Mesothelial cell of epicardium (in vitro differentiated cells): ENCODE measurements around the gene JPH3. TPM values are rescaled to one million over a fixed set of nuclear protein-coding genes. Genes with fewer than 3 reads are reported as not detected.

Experiments used
- DNase-seq, 2 experiments: peaks; one replicate each; pipeline ENCODE4 v3.0.0; 2021; ENCODE audit warnings: low spot score in 2 of 2; ENCODE audit not compliant: unreplicated experiment in 2 of 2
- H3K27ac Mint-ChIP-seq: 2 replicates; pipeline ENCODE4 v1.8.0; 2021; ENCODE audit warnings: mixed read lengths
- H3K27me3 Mint-ChIP-seq: 2 replicates; pipeline ENCODE4 v1.8.0; 2021; ENCODE audit warnings: low read depth, mixed read lengths
- H3K36me3 Mint-ChIP-seq: 2 replicates; pipeline ENCODE4 v1.8.0; 2021; ENCODE audit warnings: mixed read lengths
- H3K4me1 Mint-ChIP-seq: 2 replicates; pipeline ENCODE4 v1.8.0; 2021; ENCODE audit warnings: mixed read lengths
- H3K4me3 Mint-ChIP-seq: 2 replicates; pipeline ENCODE4 v1.8.0; 2021; ENCODE audit warnings: mild to moderate bottlenecking, moderate library complexity, mixed read lengths
- H3K9me3 Mint-ChIP-seq: 2 replicates; pipeline ENCODE4 v1.8.0; 2021; ENCODE audit warnings: mixed read lengths
- total RNA-seq: library from RNA; stranded (reverse); gene quantifications from 3 replicates; pipeline ENCODE4 v1.2.1, GENCODE V29; 2021
- TF ChIP-seq, protein P1 (sequence below): fragments of 200-600 bp; sonication (generic); IDR thresholded peaks from one replicate; pipeline ENCODE4 v1.5.0; 2021; ENCODE audit warnings: antibody characterized with exemption; ENCODE audit not compliant: unreplicated experiment

Gene JPH3
- total RNA-seq, 1 donor from 2014 or later, result 16.8 TPM

GRCh38 chr16:87658564-87659225 is 56.4 kb downstream of the JPH3 start:
- no peak overlapping the region for H3K27ac Mint-ChIP-seq
- H3K36me3 Mint-ChIP-seq, result no peaks in the 10 kb centered on the region
- H3K4me1 Mint-ChIP-seq, result peaks cover 3% of the 10 kb centered on the region
- TF ChIP-seq, protein P1, sequence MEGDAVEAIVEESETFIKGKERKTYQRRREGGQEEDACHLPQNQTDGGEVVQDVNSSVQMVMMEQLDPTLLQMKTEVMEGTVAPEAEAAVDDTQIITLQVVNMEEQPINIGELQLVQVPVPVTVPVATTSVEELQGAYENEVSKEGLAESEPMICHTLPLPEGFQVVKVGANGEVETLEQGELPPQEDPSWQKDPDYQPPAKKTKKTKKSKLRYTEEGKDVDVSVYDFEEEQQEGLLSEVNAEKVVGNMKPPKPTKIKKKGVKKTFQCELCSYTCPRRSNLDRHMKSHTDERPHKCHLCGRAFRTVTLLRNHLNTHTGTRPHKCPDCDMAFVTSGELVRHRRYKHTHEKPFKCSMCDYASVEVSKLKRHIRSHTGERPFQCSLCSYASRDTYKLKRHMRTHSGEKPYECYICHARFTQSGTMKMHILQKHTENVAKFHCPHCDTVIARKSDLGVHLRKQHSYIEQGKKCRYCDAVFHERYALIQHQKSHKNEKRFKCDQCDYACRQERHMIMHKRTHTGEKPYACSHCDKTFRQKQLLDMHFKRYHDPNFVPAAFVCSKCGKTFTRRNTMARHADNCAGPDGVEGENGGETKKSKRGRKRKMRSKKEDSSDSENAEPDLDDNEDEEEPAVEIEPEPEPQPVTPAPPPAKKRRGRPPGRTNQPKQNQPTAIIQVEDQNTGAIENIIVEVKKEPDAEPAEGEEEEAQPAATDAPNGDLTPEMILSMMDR, result no peak
- no peak for DNase-seq
- H3K27me3 Mint-ChIP-seq, result peaks cover 11% of the 10 kb centered on the region
- no peak overlapping the region for H3K4me3 Mint-ChIP-seq
- peaks cover 4% of the 10 kb centered on the region for H3K9me3 Mint-ChIP-seq

DNA sequence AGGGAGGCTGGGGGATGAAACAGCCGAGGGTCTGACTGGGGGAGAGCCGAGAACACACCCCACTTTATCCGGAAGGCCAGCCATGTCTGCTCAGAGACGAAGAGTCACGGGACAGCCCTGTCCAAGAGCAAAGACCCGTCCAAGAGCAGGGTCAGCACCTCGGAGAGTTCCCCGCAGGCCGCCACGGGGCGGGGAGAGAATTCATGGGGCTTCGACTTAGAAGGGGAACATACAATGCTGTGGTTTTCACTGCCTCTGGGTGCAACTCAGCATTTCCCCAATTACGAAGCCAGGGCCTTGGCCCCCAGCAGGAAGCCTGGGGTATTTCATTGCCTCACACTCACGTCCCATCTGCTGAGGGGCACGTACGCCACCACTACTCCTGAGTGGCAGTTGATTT is 59.3 kb downstream of the JPH3 start:
- H3K4me1 Mint-ChIP-seq, result no peaks in the 10 kb centered on the region
- H3K9me3 Mint-ChIP-seq, result peaks cover 4% of the 10 kb centered on the region
- H3K4me3 Mint-ChIP-seq, result no peak overlapping the region
- TF ChIP-seq, protein P1, result no peak
- peak; percentile 56 to 80 for DNase-seq
- H3K27ac Mint-ChIP-seq, result no peak overlapping the region
- no peaks in the 10 kb centered on the region for H3K36me3 Mint-ChIP-seq
- peaks cover 12% of the 10 kb centered on the region for H3K27me3 Mint-ChIP-seq

DNA sequence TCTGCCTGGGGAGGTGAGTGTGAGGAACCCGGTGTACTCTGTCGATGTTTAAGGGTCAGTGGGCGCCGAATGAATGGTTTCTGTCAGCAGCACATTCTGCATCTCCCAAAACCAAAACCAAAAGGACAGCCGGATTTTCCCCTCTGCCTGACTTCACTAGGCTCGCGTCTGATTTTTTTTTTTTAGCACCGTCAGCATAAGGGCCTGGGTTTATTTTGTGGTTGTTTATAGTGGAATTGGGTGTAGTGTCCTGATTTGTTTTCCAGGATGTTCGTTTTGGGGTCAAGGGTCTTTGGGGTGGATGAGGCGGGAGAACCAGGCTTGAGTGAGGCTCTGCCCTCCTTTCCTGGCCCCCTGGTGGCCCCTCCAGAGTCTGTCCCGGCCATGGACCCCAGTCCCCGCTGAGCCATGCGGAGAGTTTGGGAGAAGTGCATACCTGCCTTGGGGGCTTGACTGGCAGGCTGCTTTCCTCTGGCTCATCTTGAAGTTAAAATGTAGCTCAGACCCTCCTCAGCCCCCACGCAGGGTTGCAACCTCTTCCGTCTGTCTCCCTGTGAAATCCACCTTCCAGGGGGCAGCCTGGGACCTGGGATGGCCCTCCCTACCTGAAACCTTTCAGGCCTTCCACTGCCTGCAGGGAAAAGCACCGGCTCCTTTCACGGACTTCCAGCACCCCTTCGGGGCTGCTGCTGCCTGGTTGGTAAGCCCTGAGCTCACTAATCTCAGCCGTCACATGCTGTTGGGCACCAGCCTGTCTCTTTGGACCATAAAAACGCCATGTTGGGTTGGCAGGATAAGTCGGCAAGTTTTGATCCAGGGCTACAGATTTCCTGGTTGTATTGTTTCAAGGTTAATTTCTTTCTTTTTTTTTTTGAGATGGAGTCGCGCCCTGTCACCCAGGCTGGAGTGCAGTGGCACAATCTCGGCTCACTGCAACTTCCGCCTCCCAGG is 60.2 kb downstream of the JPH3 start:
- Mint-ChIP-seq H3K4me3 (no peak overlapping the region), H3K27ac (no peak overlapping the region), H3K9me3 (no peaks in the 10 kb centered on the region), H3K4me1 (no peaks in the 10 kb centered on the region), H3K36me3 (no peaks in the 10 kb centered on the region), H3K27me3 (peaks cover 12% of the 10 kb centered on the region)
- TF ChIP-seq, protein P1, result no peak
- no peak for DNase-seq

GRCh38 chr16:87664792-87665191 is 62.5 kb downstream of the JPH3 start:
- H3K36me3 Mint-ChIP-seq, result no peaks in the 10 kb centered on the region
- H3K27me3 Mint-ChIP-seq, result peaks cover 11% of the 10 kb centered on the region
- DNase-seq, result no peak
- TF ChIP-seq, protein P1, result no peak
- H3K4me3 Mint-ChIP-seq, result no peak overlapping the region
- no peaks in the 10 kb centered on the region for H3K4me1 Mint-ChIP-seq
- no peak overlapping the region for H3K27ac Mint-ChIP-seq
- H3K9me3 Mint-ChIP-seq, result no peaks in the 10 kb centered on the region

DNA sequence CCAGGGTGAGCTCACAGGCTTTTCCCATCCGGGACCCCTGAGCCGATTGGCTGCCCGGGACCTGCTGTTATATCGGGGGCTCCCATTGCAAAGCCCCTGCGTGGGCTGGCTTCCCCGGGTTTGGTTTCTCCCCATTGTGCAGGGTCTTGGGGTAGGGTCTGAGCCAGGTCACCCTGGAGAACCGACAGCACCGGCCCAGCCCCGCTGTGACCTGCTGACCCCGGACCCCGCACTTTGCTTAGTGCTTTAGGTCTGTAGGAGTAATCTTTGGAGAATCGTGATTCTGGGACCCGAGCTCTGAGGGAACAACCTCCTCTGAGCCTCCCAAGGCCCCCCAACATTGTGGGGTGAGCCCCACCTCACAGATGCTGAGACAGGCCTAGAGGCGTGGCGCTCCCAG is 62.9 kb downstream of the JPH3 start:
- TF ChIP-seq, protein P1, result no peak
- no peak for DNase-seq
- Mint-ChIP-seq H3K27me3 (peaks cover 11% of the 10 kb centered on the region), H3K36me3 (no peaks in the 10 kb centered on the region), H3K9me3 (no peaks in the 10 kb centered on the region), H3K27ac (no peak overlapping the region), H3K4me1 (no peaks in the 10 kb centered on the region), H3K4me3 (no peak overlapping the region)
